Measurements from ENCODE around the gene CLINT1. TPM values are rescaled to one million over a fixed set of nuclear protein-coding genes. Genes with fewer than 3 reads are reported as not detected.

CLINT1 gene
- total RNA-seq, 3 donors from 2014 or later: 90.8 to 131 (median 127) TPM

DNA sequence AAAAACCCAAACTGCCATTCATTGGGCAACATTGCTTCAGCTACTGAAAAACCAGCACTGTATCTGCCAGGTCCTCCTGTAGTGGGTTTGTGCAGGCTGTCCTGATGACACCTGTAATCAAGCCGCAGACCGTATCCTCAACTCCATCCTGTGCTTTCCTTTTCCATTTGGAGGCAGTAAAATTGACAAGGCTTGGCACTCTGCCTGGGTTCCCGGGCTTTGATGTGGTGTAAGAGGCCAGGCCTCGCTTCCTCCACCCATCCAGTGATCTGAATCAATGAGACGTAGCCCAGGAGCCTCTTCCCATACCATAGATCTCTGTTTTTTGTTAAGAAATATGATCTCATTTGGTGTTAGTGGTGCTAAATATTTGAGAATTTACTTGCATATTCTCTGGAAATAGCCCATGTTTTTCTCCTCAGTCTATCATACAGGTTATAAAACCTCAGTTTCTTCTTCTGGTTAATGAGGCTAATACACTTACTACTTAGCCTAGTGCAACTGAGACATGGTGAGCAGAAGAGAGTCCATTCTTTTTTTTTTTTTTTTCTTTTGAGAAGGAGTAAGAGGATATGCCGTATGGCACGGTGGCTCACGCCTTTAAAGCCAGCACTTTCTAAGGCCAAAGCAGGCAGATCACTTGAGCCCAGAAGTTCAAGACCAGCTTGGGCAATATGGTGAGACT, 80.7 kb downstream of the CLINT1 start:
- Histone ChIP-seq H3K9me3 (no peaks in the 10 kb centered on the region), H3K4me1 (ENCODE audit: low read depth) (no peaks in the 10 kb centered on the region), H3K4me3 (no peak overlapping the region), H3K36me3 (ENCODE audit: low read depth) (no peaks in the 10 kb centered on the region)
- TF ChIP-seq, protein P1, sequence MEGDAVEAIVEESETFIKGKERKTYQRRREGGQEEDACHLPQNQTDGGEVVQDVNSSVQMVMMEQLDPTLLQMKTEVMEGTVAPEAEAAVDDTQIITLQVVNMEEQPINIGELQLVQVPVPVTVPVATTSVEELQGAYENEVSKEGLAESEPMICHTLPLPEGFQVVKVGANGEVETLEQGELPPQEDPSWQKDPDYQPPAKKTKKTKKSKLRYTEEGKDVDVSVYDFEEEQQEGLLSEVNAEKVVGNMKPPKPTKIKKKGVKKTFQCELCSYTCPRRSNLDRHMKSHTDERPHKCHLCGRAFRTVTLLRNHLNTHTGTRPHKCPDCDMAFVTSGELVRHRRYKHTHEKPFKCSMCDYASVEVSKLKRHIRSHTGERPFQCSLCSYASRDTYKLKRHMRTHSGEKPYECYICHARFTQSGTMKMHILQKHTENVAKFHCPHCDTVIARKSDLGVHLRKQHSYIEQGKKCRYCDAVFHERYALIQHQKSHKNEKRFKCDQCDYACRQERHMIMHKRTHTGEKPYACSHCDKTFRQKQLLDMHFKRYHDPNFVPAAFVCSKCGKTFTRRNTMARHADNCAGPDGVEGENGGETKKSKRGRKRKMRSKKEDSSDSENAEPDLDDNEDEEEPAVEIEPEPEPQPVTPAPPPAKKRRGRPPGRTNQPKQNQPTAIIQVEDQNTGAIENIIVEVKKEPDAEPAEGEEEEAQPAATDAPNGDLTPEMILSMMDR (IDR thresholded peaks at IDR 0.05): no peak
- DNase-seq: peak; percentile 61 to 84 (median 77)
- ATAC-seq: peak; percentile 90
- intact Hi-C loops (cut with DNase I, micrococcal nuclease): no loop called here

DNA sequence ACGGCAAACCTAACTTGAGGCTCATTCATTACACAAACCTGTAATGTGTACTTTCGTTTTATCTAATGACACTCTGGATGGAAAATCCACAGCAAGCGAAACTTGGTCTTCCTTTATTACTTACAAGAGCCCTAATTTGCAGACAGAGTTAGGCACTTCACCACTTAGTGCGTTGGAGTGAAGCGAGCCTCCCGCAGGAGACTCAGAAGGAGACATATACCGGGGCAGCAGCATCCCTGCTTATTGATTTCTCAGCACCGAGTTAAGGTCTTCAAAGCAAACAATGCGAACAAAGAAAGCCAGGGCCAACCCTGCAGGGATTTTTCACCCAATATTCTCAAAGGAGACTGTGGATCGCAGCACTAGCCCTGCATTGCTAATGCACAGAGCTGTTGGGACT, 86.8 kb downstream of the CLINT1 start:
- DNase-seq: no peak
- intact Hi-C loops (cut with DNase I, micrococcal nuclease): no loop called here
- H3K4me1 ChIP-seq (ENCODE audit: low read depth): no peaks in the 10 kb centered on the region
- H3K4me3 ChIP-seq: no peak overlapping the region
- no peak for ATAC-seq
- no peaks in the 10 kb centered on the region for H3K9me3 ChIP-seq
- TF ChIP-seq, protein P1 (IDR thresholded peaks at IDR 0.05): no peak
- H3K36me3 ChIP-seq (ENCODE audit: low read depth): no peaks in the 10 kb centered on the region

DNA sequence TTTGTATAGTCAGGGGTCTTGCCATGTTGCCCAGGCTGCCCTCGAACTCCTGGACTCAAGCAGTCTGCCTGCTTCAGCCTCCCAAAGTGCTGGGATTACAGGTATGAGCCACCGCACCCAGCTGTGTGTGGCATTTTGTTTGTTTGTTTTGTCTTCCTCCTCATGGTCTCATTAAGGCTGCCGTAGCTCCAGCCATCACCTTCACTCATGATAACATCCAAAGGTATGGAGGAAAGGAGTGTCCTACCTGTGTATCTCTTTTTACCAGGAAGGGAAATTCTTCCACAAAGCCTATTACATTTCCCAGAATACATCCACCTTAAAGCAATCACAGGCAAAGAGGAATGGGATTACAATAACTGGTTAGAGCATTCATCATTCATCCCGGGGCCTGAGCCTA, 88.3 kb downstream of the CLINT1 start:
- no peaks in the 10 kb centered on the region for H3K9me3 ChIP-seq
- intact Hi-C loops (cut with DNase I, micrococcal nuclease): no loop called here
- no peaks in the 10 kb centered on the region for H3K36me3 ChIP-seq (ENCODE audit: low read depth)
- DNase-seq: no peak
- ATAC-seq: no peak
- TF ChIP-seq, protein P1 (IDR thresholded peaks at IDR 0.05): no peak
- H3K4me1 ChIP-seq (ENCODE audit: low read depth): no peaks in the 10 kb centered on the region
- no peak overlapping the region for H3K4me3 ChIP-seq

DNA sequence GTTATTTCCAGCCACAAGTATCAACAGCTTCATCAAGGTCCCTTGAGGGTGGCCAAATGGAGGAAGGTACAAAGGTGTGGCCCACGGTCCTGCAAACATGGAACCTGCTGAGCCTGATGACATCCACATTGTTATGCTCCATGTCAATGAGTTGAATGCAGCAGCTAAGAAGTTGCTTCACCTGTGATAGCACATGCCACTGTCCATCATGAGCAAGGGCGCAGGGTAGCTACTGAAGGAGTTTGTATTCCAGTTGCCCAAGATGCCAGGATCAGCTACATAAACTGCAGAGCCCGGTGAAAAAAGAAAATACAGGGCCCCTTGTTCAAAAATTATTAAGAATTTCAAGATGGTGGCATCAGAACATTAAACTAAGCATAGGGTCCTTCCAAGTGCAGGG, 91.3 kb downstream of the CLINT1 start:
- TF ChIP-seq, protein P1 (IDR thresholded peaks at IDR 0.05): no peak
- Histone ChIP-seq H3K9me3 (no peaks in the 10 kb centered on the region), H3K36me3 (ENCODE audit: low read depth) (no peaks in the 10 kb centered on the region), H3K4me3 (no peak overlapping the region), H3K4me1 (ENCODE audit: low read depth) (no peaks in the 10 kb centered on the region)
- intact Hi-C loops (cut with DNase I, micrococcal nuclease): no loop called here
- ATAC-seq: no peak
- DNase-seq: no peak

DNA sequence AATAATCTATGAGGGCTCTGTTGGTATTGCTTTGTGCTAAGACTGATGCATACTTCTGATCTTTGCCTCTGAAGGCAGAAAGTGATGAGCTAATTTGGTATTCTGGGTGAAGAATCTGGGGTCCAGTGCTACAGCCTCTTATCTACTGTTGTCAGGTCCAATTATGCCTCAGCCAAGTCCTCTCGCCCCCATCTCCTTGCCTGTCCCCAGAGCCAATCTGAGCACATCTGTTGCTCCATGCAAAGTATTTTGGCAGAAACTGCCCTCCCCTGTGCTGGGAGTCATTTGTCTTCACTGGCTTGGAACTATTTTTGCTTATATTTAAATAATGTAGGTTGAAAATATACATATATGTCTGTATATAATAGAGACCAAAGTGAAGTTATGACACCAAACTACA, 92.0 kb downstream of the CLINT1 start:
- ATAC-seq (no peak), DNase-seq (no peak)
- Histone ChIP-seq H3K36me3 (ENCODE audit: low read depth) (no peaks in the 10 kb centered on the region), H3K9me3 (no peaks in the 10 kb centered on the region), H3K4me1 (ENCODE audit: low read depth) (no peaks in the 10 kb centered on the region), H3K4me3 (no peak overlapping the region)
- intact Hi-C loops (cut with DNase I, micrococcal nuclease): no loop called here
- TF ChIP-seq, protein P1 (IDR thresholded peaks at IDR 0.05): no peak

DNA sequence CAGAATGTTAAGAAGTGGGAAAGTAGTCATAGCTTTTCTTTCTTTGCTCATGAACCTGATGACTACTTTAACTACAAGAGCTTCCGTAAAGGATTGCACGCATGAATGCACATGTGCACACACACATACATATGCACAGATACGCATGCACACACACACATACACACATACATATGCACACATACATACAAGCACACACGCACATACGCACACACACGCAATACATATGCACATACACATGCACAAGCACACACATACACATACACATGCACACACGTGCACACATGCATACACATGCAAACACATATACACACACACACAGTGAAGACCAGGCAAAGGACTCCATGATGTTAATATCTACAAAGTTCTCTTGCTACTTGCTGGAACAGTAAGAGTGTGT, 92.5 kb downstream of the CLINT1 start:
- Histone ChIP-seq H3K4me3 (no peak overlapping the region), H3K4me1 (ENCODE audit: low read depth) (no peaks in the 10 kb centered on the region), H3K9me3 (no peaks in the 10 kb centered on the region), H3K36me3 (ENCODE audit: low read depth) (no peaks in the 10 kb centered on the region)
- TF ChIP-seq, protein P1 (IDR thresholded peaks at IDR 0.05): no peak
- DNase-seq (no peak), ATAC-seq (no peak)
- intact Hi-C loops (cut with DNase I, micrococcal nuclease): no loop called here
